Parathyroid adenoma (tissue), 2 donors: Measurements from ENCODE around the gene FES.

Experiments used
- H2AFZ ChIP-seq: fragments of 300-600 bp; sonication (generic); one replicate; pipeline ENCODE4 v1.7.0; 2017; ENCODE audit warnings: antibody characterized with exemption, mild to moderate bottlenecking
- H3K27ac ChIP-seq: fragments of 300-600 bp; sonication (generic); one replicate; pipeline ENCODE4 v1.7.0; 2017
- H3K27me3 ChIP-seq: fragments of 300-600 bp; sonication (generic); one replicate; pipeline ENCODE4 v1.7.0; 2017; ENCODE audit warnings: low read length; ENCODE audit not compliant: control insufficient read depth, insufficient read depth
- H3K36me3 ChIP-seq: fragments of 300-600 bp; sonication (generic); one replicate; pipeline ENCODE4 v1.7.0; 2017; ENCODE audit warnings: low read length; ENCODE audit not compliant: control insufficient read depth, insufficient read depth
- H3K4me1 ChIP-seq: fragments of 300-600 bp; sonication (generic); one replicate; pipeline ENCODE4 v1.7.0; 2017; ENCODE audit warnings: control low read depth
- H3K4me2 ChIP-seq: fragments of 300-600 bp; sonication (generic); one replicate; pipeline ENCODE4 v1.7.0; 2017; ENCODE audit warnings: low read length
- H3K4me3 ChIP-seq: fragments of 300-600 bp; sonication (generic); one replicate; pipeline ENCODE4 v1.7.0; 2017; ENCODE audit warnings: low read depth, low read length
- H3K79me2 ChIP-seq: fragments of 300-600 bp; sonication (generic); one replicate; pipeline ENCODE4 v1.7.0; 2017; ENCODE audit warnings: control low read depth
- H3K9ac ChIP-seq: fragments of 300-600 bp; sonication (generic); one replicate; pipeline ENCODE4 v1.7.0; 2017; ENCODE audit warnings: mild to moderate bottlenecking
- H3K9me3 ChIP-seq: fragments of 300-600 bp; sonication (generic); one replicate; pipeline ENCODE4 v1.7.0; 2017; ENCODE audit warnings: low read length; ENCODE audit not compliant: control insufficient read depth
- TF ChIP-seq, protein P1 (sequence below): fragments of 300-600 bp; sonication (generic); IDR thresholded peaks from one replicate; pipeline ENCODE4 v1.7.0; 2017; ENCODE audit warnings: antibody characterized with exemption, mild to moderate bottlenecking
- donor health status: primary hyperparathyroidism.

The FES gene

GRCh38 chr15:90838139-90838538 is 46.2 kb upstream of the FES start:
- Histone ChIP-seq H3K4me1 (no peaks in the 10 kb centered on the region), H3K27me3 (no peaks in the 10 kb centered on the region), H3K4me3 (no peak overlapping the region), H3K27ac (no peak overlapping the region), H3K9me3 (no peaks in the 10 kb centered on the region), H3K79me2 (no peaks in the 10 kb centered on the region), H3K4me2 (no peak overlapping the region), H3K9ac (no peak overlapping the region), H3K36me3 (no peaks in the 10 kb centered on the region), H2AFZ (no peak overlapping the region)
- TF ChIP-seq, protein P1, sequence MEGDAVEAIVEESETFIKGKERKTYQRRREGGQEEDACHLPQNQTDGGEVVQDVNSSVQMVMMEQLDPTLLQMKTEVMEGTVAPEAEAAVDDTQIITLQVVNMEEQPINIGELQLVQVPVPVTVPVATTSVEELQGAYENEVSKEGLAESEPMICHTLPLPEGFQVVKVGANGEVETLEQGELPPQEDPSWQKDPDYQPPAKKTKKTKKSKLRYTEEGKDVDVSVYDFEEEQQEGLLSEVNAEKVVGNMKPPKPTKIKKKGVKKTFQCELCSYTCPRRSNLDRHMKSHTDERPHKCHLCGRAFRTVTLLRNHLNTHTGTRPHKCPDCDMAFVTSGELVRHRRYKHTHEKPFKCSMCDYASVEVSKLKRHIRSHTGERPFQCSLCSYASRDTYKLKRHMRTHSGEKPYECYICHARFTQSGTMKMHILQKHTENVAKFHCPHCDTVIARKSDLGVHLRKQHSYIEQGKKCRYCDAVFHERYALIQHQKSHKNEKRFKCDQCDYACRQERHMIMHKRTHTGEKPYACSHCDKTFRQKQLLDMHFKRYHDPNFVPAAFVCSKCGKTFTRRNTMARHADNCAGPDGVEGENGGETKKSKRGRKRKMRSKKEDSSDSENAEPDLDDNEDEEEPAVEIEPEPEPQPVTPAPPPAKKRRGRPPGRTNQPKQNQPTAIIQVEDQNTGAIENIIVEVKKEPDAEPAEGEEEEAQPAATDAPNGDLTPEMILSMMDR: no peak

- Histone ChIP-seq H3K79me2 (no peaks in the 10 kb centered on the region), H3K4me2 (no peak overlapping the region), H3K9ac (no peak overlapping the region), H3K36me3 (no peaks in the 10 kb centered on the region), H3K9me3 (no peaks in the 10 kb centered on the region), H3K4me3 (no peak overlapping the region), H2AFZ (no peak overlapping the region), H3K27ac (no peak overlapping the region), H3K4me1 (no peaks in the 10 kb centered on the region), H3K27me3 (no peaks in the 10 kb centered on the region)
- TF ChIP-seq, protein P1: no peak
Observed at GRCh38 chr15:90838544-90838943, 45.8 kb upstream of the FES start.

DNA sequence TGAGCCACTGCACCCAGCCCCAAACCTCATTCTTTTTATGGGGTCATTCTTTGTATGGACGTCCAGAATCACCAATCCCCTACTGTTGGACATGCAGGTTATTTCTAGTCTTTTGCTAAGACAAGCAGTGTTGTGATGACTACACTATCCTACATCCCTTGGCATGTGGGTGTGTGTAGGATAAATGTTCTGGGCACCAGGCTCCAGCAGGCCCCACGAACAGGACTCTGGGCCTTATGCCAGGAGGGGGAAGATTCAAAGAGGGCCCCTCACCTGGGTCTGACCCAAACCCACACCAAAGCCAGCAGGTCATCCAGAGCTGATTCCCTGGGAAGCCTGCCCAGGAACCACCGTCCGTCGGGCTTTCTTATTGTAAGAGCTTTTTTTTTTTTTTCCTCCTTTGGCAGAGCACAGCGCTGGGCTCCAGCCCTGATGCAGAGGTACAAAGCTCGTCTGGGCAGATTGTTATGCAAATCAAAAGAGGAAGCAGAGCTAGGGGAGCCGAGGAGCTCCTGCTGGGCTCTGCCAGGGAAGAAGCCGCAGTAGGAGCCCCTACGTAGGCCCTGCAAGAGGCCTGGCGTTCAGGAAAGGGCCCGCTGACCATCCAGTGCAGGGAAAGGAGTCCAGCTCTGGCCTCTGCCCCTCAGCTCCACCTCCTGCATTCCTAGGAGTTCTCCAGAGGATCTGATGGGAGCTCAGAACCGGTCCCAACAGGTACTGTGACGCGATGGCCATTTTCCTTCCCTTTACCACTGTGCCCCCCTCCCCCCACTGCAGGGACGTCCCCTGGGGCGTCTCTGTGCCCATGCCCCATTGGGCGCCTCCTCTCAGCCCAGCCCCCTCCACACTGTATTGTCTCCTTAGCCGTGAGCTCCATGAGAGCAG is 44.9 kb upstream of the FES start:
- no peak overlapping the region for H3K4me3 ChIP-seq
- no peaks in the 10 kb centered on the region for H3K36me3 ChIP-seq
- peak overlapping the region; percentile 58 for H2AFZ ChIP-seq
- H3K79me2 ChIP-seq: no peaks in the 10 kb centered on the region
- H3K4me1 ChIP-seq: no peaks in the 10 kb centered on the region
- no peaks in the 10 kb centered on the region for H3K9me3 ChIP-seq
- TF ChIP-seq, protein P1: no peak
- H3K27ac ChIP-seq: no peak overlapping the region
- no peaks in the 10 kb centered on the region for H3K27me3 ChIP-seq
- H3K9ac ChIP-seq: no peak overlapping the region
- H3K4me2 ChIP-seq: no peak overlapping the region

- Histone ChIP-seq H3K9me3 (no peaks in the 10 kb centered on the region), H3K4me3 (no peak overlapping the region), H3K27ac (no peak overlapping the region), H3K79me2 (no peaks in the 10 kb centered on the region), H3K4me2 (no peak overlapping the region), H3K36me3 (no peaks in the 10 kb centered on the region), H3K9ac (no peak overlapping the region), H3K4me1 (no peaks in the 10 kb centered on the region), H2AFZ (no peak overlapping the region), H3K27me3 (no peaks in the 10 kb centered on the region)
- TF ChIP-seq, protein P1: no peak
Observed at GRCh38 chr15:90840157-90840855, 44.0 kb upstream of the FES start.
